Stimulated activated CD8-positive, alpha-beta memory T cell treated with anti-CD3 and anti-CD28 coated beads, Interleukin-7, amount 100 ng/mL, for 4 hours (primary cell): ENCODE results near the gene PLA2G4F.

ENCODE experiments used
- DNase-seq, 2 donors: peaks; one replicate each; pipeline ENCODE4 v3.0.0-alpha.2; 2020; ENCODE audit warnings: low read depth in 2 of 2

PLA2G4F gene

GRCh38 chr15:42146551-42147430 is 9.6 kb downstream of the PLA2G4F start:
- no peak for DNase-seq

- no peak for DNase-seq
Observed at GRCh38 chr15:42145546-42146455, 10.6 kb downstream of the PLA2G4F start.

DNA sequence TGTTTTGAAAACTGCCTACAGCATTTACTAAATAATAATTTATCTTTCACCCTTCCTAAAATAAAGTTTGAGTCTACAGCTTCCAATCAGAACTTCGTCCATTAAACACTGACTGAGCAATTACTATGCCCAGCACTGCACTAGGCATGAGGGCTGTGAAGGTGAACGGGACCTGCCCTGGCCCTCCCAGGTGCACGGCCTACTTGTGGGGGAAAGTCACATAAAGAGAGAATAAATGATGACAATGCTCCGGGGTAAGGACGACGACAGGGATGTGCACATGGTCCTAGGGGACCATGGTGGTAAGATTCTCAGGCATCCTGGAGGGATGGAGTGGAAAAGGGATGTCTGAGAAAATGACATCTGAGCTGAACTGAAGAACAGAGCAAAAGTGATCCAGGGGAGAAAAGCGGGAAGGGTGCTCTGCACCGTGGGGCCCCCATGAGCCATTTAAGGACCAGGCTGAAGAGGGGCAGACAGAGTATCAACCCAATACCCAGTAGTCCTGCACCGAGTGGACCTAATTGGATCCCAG is 11.5 kb downstream of the PLA2G4F start:
- DNase-seq, result no peak

GRCh38 chr15:42143866-42144625 is 12.4 kb downstream of the PLA2G4F start:
- DNase-seq, result no peak

DNA sequence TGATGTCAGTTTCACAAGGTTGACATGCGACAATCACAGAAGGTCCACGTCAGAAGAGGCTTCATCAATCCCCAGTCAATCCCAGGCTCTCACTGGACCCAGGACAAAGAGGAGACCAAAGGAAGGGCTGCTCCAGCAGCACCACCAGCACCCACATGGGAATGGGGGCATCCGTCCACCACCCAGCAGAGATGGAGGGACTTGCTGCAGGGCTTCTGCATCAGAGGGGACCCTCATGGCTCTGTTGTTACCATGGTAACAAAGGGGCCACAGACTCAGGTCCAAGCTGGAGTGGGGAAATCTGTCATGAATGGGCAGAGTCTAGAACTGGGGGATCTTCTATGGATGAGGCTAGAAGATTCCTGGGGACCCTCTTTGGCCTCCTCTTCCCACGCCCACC is 13.1 kb downstream of the PLA2G4F start:
- no peak for DNase-seq

DNA sequence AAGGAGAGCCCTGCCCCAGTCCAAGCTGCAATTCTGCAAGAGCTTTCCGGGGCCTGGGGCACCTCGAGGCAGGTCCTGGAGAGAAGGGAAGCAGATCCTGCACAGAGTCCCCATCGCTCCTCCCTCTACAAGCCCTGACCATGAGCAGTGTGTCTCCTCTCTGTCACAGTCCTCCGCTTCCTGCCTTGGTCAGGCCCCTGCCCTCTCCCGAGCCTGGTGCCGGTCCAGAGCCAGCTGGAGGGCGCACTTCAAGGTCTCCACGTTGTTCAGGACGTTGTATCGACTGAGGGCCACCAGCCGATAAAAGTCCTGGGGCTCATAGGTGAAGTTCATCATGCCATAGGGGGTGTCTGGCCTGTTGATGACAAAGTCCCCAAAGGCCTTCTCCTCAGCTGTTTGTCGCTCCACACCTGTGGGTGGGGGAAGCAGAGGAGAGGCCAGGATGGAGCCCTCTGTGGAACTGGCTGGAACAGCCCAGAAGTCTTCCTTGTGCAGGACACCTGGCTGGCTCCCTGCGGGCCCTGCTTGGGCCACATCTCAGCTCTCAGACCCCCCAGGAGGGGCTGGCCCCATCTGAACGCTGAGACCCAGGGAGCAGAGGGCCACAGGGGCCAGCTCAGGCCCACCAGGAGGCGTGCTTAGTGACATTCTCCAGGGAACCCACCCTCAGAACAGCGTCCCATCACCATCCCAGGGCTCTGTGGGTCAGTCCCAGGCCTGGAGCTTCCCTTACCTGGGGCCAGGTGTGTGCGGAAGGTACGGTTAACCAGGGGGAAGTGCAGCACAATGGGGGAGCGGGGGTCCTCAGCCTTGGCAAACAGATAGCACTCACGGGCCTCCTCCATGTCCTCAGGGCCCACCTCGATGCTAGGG is 14.4 kb downstream of the PLA2G4F start:
- no peak for DNase-seq

DNA sequence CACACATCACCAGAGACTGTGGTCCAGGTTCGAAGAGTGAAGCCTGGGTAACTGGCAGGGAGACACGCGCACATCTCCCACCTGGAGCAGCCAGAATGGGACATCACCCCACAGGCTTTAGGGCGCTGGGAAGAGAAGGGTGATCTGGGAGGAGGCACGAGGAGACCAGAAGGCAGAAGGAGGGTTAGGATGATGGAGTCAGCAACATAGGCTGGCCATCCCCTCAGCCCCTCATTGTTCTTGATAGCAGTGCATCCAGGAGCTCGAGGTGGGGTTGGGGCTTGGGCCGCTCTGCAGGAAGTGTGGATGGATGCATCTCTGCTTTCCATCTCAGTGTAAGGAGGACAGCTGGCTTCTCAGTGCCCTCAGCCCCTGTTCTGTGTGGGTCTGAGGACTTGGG is 15.2 kb downstream of the PLA2G4F start:
- DNase-seq, result no peak

GRCh38 chr15:42140383-42141070 is 15.9 kb downstream of the PLA2G4F start:
- no peak for DNase-seq

GRCh38 chr15:42139596-42139995 is 16.8 kb downstream of the PLA2G4F start:
- no peak for DNase-seq

GRCh38 chr15:42138968-42139386 is 17.5 kb downstream of the PLA2G4F start:
- no peak for DNase-seq

GRCh38 chr15:42138411-42138810 is 18.0 kb downstream of the PLA2G4F start:
- no peak for DNase-seq

- no peak for DNase-seq
Observed at GRCh38 chr15:42137461-42138261, 18.8 kb downstream of the PLA2G4F start.

DNA sequence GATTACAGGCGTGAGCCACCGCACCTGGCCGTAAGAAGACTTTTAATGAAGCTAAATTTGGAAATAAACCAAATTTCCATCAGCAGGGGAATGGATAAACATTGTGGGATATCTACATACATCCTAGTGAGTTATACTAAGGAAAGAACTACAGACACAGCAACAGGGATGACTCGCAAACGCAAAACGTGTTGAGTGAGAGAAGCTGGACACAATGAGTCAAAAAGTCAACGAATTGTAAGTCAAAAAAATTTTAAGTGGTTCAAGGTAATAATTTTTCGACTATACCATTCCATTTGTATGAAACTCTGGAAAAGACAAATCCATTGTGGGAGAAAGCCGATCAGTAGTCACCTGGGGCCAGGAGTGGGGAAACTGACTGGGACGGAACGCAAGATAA is 19.9 kb downstream of the PLA2G4F start:
- DNase-seq, result no peak

DNA sequence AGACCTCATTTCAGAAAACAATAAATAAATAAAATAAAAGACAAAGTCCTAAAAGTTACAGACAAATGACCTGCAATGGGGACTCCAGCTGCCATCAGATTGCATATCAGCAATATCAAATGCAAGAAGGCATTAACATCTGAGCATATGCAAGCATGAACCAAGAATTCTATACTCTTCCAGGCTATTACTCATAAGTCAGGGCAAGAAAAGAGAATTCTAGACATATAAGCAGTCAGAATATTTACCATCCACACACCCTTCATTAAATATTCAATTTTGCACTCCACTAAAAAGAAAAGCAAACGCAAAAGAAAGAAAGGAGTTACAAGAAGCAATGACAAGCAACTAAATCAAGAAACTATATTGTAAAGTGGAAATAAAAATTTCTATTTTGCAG is 21.1 kb downstream of the PLA2G4F start:
- DNase-seq, result no peak

- no peak for DNase-seq
Observed at GRCh38 chr15:42134617-42135245, 21.7 kb downstream of the PLA2G4F start.

DNA sequence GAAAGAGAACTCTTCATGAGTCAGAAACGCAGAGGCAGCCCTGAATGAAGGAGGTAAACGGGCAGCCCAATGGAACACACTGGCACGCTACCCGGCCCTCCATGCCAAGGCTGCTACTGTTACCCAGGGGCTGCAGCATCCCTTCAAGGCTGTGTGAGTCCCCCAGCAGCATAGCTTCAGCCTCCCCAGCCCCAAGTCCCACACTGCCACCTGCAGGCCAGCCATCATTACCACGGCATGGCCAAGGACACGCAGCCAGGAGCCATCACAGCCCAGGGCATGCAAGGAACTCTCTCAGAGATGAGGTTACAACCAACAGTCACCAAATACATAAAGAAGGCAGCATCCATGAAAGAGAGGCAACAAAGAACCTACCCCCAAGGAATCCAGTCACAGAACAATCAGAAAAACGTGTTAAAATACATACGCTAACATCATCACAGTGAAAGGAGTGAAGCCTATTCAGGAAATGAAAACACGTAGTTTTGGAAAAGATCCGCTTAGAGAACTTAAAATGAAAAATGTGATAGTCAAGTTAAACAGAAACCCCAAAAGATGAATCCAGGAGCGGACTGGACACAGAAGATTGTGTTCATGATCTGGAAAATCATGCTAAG is 22.4 kb downstream of the PLA2G4F start:
- DNase-seq, result peak; percentile 10 to 12

- DNase-seq, result no peak
Observed at GRCh38 chr15:42133356-42133755, 23.1 kb downstream of the PLA2G4F start.
